Activated B cell treated with CpG ODN at 0.5 μM for 24 hours (primary cell): ENCODE results near the gene CD81. TPM values are rescaled to one million over a fixed set of nuclear protein-coding genes. Genes with fewer than 3 reads are reported as not detected.
A peak's percentile ranks its signal among the peaks of the same experiment; 100 is the strongest.

ENCODE experiments used
- ATAC-seq: fragments of 200-7000 bp; cut with Tn5 transposase; one replicate; pipeline ENCODE4 v1.10.0; 2021; ENCODE audit warnings: low read depth, mild to moderate bottlenecking, moderate library complexity
- CTCF ChIA-PET: fragments of 350-600 bp; sonication (Branson Sonifier 250); formaldehyde crosslinking; loops from one replicate; lab custom pipeline; 2021; ENCODE audit warnings: antibody characterized with exemption; lab: Charles Lee
- POLR2A ChIA-PET: fragments of 350-600 bp; sonication (Branson Sonifier 250); formaldehyde crosslinking; loops from one replicate; lab custom pipeline; 2021; ENCODE audit warnings: antibody characterized with exemption; lab: Charles Lee
- DNase-seq: peaks from one replicate; pipeline ENCODE4 v3.0.0; 2022
- H3K27ac Mint-ChIP-seq: one replicate; pipeline ENCODE4 v1.8.0; 2020; ENCODE audit warnings: mixed read lengths
- H3K27me3 Mint-ChIP-seq: one replicate; pipeline ENCODE4 v1.8.0; 2021; ENCODE audit warnings: mixed read lengths
- H3K36me3 Mint-ChIP-seq: one replicate; pipeline ENCODE4 v1.8.0; 2021; ENCODE audit warnings: low read depth, mixed read lengths
- H3K4me1 Mint-ChIP-seq: one replicate; pipeline ENCODE4 v1.8.0; 2021; ENCODE audit warnings: mixed read lengths
- H3K4me3 Mint-ChIP-seq: one replicate; pipeline ENCODE4 v1.8.0; 2020; ENCODE audit warnings: mild to moderate bottlenecking, mixed read lengths
- H3K9me3 Mint-ChIP-seq: one replicate; pipeline ENCODE4 v1.8.0; 2020; ENCODE audit warnings: mixed read lengths
- intact Hi-C: fragments of 100-400 bp; cut with micrococcal nuclease; formaldehyde crosslinking; loops from one replicate; pipeline ENCODE4 v1.15.1; 2024
- total RNA-seq: library from RNA; stranded (reverse); gene quantifications from 2 replicates; pipeline ENCODE4 v1.2.3, GENCODE V29; 2022
- TF ChIP-seq, protein P1 (sequence below): fragments of 200-600 bp; IDR thresholded peaks from one replicate; pipeline ENCODE4 v1.8.0; 2022; ENCODE audit warnings: antibody characterized with exemption, mild to moderate bottlenecking

Gene CD81
- total RNA-seq, 1 donor from 2014 or later: 132 TPM

DNA sequence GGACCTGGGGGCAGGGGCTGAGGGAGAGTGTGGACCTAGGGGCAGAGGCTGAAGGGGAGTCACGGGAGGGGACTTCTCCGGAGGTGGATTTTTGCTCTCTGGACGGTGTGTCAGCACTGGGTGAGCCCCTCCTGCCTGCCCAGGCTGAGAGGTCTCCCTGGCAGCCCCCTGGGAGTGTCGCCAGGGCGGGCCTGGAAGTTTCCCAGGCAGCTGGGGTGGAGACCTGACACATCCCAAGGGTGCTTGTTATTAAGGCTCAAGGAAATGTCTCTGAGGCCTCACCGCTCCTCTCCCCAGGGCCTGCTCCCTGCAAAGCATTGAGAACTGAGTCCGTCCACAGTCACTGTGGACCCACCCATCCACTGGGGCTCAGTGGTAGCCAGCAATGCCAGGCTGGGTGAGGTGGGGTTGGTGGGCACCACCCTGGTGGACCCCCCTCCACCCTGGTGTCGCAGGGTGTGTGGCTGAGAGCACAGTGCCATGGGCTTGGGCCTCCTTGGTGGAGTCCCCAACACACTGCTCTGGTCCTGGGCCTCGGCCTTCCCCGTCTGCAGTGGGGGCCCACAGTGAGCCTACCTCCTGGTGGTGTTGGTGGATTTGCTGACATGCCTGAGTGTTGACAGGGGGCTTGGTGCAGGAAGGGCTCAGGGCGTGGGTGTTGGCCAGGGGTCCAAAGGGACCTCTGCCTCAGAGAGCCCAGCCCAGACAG, 2.5 kb downstream of the CD81 start:
- ChIA-PET CTCF (no interaction called here), POLR2A (interaction anchor here (1.2 kb wide), 1 partner anchor 15 kb away, joined by 7 read pairs; no protein-coding TSS in a partner anchor)
- TF ChIP-seq, protein P1, sequence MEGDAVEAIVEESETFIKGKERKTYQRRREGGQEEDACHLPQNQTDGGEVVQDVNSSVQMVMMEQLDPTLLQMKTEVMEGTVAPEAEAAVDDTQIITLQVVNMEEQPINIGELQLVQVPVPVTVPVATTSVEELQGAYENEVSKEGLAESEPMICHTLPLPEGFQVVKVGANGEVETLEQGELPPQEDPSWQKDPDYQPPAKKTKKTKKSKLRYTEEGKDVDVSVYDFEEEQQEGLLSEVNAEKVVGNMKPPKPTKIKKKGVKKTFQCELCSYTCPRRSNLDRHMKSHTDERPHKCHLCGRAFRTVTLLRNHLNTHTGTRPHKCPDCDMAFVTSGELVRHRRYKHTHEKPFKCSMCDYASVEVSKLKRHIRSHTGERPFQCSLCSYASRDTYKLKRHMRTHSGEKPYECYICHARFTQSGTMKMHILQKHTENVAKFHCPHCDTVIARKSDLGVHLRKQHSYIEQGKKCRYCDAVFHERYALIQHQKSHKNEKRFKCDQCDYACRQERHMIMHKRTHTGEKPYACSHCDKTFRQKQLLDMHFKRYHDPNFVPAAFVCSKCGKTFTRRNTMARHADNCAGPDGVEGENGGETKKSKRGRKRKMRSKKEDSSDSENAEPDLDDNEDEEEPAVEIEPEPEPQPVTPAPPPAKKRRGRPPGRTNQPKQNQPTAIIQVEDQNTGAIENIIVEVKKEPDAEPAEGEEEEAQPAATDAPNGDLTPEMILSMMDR: no peak
- DNase-seq: no peak
- Mint-ChIP-seq H3K4me3 (peak overlapping the region; percentile 66), H3K9me3 (no peaks in the 10 kb centered on the region), H3K36me3 (peaks cover 3% of the 10 kb centered on the region), H3K27ac (peak overlapping the region; percentile 83), H3K27me3 (no peaks in the 10 kb centered on the region), H3K4me1 (peaks cover 62% of the 10 kb centered on the region)
- intact Hi-C loops: loop anchor here (5.0 kb wide), 3 partner anchors 112 to 613 kb away; partner anchors contain the start of genes LSP1 and NAP1L4
- ATAC-seq: no peak

DNA sequence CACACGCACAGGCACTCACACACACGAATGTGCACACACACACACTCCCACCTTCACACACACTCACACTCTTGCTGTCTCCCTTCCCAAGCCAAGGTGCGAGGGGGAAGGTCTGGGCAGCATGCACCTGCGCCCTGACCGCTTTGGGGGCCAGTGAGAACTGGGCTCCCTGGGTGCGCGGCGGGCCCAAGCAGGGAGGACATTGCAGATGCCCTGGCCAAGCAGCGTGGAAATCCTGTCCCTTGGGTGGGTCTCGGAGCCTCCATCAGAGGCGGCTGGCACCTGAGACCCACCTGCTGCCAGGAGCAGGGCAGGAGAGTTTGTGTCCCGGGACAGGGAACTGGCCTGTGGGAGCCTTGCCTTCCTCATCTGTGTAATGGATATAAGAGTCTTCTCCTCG, 3.3 kb downstream of the CD81 start:
- ChIA-PET CTCF (no interaction called here), POLR2A (interaction anchor here (8.5 kb wide), 1 partner anchor 20 kb away, joined by 91 read pairs; the partner anchor contains the start of gene TSSC4)
- Mint-ChIP-seq H3K9me3 (no peaks in the 10 kb centered on the region), H3K4me3 (peak overlapping the region; percentile 66), H3K36me3 (peaks cover 3% of the 10 kb centered on the region), H3K4me1 (peaks cover 70% of the 10 kb centered on the region), H3K27ac (peak overlapping the region; percentile 83), H3K27me3 (no peaks in the 10 kb centered on the region)
- ATAC-seq (no peak), DNase-seq (no peak)
- intact Hi-C loops: loop anchor here (5.0 kb wide), 2 partner anchors 113 to 528 kb away; partner anchors contain the start of gene LSP1
- TF ChIP-seq, protein P1: no peak

DNA sequence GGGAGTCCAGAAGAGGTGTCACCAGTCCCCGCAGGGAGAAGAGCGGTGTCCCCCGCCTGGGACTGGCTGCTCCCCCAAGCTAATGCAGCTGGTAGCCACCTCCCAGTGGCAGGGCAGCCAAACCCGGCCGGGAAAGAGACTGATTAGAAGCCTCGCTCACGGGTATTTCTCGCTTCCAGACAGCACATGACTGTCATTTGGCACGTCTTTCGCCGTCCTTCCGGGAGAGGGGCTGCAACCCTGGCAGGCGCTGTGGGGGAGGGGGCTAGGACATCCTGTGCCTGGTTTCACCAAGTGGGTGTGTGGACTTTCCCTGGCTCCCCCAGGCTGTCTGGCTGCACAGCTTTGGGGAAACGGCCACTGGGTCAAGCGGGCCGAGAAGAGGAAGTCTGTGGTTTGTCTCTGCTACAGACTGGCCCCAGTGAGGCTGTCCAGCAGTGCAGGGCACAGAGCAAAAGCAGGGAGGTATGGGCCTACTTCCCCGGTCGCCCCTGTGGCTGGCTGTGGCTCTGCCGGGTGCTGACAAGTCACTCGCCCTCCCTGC, 3.8 kb downstream of the CD81 start:
- H3K36me3 Mint-ChIP-seq: peaks cover 3% of the 10 kb centered on the region
- intact Hi-C loops: loop anchor here (5.0 kb wide), 2 partner anchors 114 to 529 kb away; partner anchors contain the start of gene LSP1
- no peaks in the 10 kb centered on the region for H3K9me3 Mint-ChIP-seq
- POLR2A ChIA-PET: interaction anchor here (8.5 kb wide), 1 partner anchor 19 kb away, joined by 91 read pairs; the partner anchor contains the start of gene TSSC4
- TF ChIP-seq, protein P1: no peak
- ATAC-seq (no peak), DNase-seq (no peak)
- peaks cover 75% of the 10 kb centered on the region for H3K4me1 Mint-ChIP-seq
- CTCF ChIA-PET: no interaction called here
- no peaks in the 10 kb centered on the region for H3K27me3 Mint-ChIP-seq
- peak overlapping the region; percentile 83 for H3K27ac Mint-ChIP-seq
- H3K4me3 Mint-ChIP-seq: peak overlapping the region; percentile 66

DNA sequence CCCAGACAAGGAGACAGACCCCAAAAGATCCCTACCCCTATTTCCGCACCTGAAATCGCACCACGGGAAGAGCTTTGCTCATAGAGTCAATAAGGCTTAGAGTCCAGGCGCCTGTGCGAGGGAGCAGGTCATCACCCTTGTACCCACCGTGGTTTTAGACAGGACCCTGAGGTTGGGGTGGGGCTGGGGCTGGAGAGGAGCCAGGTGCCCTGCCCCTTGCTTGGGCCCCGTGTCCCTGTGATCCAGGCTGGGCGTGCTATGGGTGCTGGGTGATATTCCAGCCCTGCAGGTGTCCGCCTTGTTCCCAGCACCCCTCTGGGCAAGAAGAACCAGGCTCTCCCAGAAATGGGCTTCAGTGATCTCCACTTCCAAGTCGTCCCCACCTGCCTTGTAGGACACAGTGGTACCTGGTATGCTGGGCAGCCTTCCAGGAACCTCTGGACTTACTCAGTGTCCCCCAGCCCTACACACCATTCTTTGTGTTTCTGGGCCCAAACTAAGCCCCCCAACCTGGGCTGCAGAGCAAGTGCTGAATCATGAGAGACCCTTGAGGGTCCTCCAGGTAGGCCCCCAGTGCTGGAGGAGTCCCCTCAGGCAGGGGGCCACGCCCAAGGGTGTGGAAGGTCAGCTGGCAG, 4.5 kb downstream of the CD81 start:
- H3K36me3 Mint-ChIP-seq: peaks cover 3% of the 10 kb centered on the region
- intact Hi-C loops: loop anchor here (5.0 kb wide), 2 partner anchors 114 to 529 kb away; partner anchors contain the start of gene LSP1
- CTCF ChIA-PET: interaction anchor here (1.1 kb wide), 1 partner anchor 39 kb away, joined by 5 read pairs; no protein-coding TSS in a partner anchor
- peaks cover 82% of the 10 kb centered on the region for H3K4me1 Mint-ChIP-seq
- no peaks in the 10 kb centered on the region for H3K9me3 Mint-ChIP-seq
- POLR2A ChIA-PET: interaction anchor here (1.4 to 8.5 kb wide), 2 partner anchors 18 to 80 kb away, joined by 5 to 91 read pairs; partner anchors contain the start of genes C11orf21, TSPAN32 and TSSC4
- H3K27me3 Mint-ChIP-seq: no peaks in the 10 kb centered on the region
- ATAC-seq (no peak), DNase-seq (no peak)
- peak overlapping the region; percentile 84 for H3K27ac Mint-ChIP-seq
- peak overlapping the region; percentile 66 for H3K4me3 Mint-ChIP-seq
- TF ChIP-seq, protein P1: no peak
